ENCODE results near the gene ZGPAT. TPM values are rescaled to one million over a fixed set of nuclear protein-coding genes. Genes with fewer than 3 reads are reported as not detected.
"Not testable (repeated sequence)": the region's sequence is repeated elsewhere in the genome, so short reads cannot be mapped to it uniquely, and the experiment has no call there.

Gene ZGPAT
- polyA plus RNA-seq, 1 donor from 2014 or later = 60.8 TPM

- H3K9ac ChIP-seq (ENCODE audit: low read length) = no peak overlapping the region
- H3K4me2 ChIP-seq (ENCODE audit: low read length) = no peak overlapping the region
- H3K9me3 ChIP-seq (ENCODE audit: low read length) = no peaks in the 10 kb centered on the region
- H3K79me2 ChIP-seq (replicated peaks; ENCODE audit: insufficient read depth, low read length) = peaks cover 32% of the 10 kb centered on the region
- H3K27ac ChIP-seq (ENCODE audit: low read length) = no peak overlapping the region
- H4K20me1 ChIP-seq (ENCODE audit: insufficient read depth) = no peaks in the 10 kb centered on the region
- H3K9me2 ChIP-seq (ENCODE audit: insufficient read depth, low read length) = no peaks in the 10 kb centered on the region
- TF ChIP-seq EP300 (conservative IDR thresholded peaks at IDR 0.05; ENCODE audit: poor library complexity, severe bottlenecking) (no peak), SMC3 (conservative IDR thresholded peaks at IDR 0.05; ENCODE audit: poor library complexity) (no peak), RAD21 (conservative IDR thresholded peaks at IDR 0.05) (no peak), TAF1 (IDR thresholded peaks at IDR 0.05; ENCODE audit: low read depth) (no peak), MXI1 (conservative IDR thresholded peaks at IDR 0.05; ENCODE audit: poor library complexity, severe bottlenecking) (no peak), EZH2 (IDR thresholded peaks at IDR 0.05; ENCODE audit: borderline replicate concordance, insufficient read depth, low read length, poor library complexity, severe bottlenecking) (no peak), POLR2AphosphoS5 (IDR thresholded peaks at IDR 0.05) (no peak), CTCF (IDR thresholded peaks at IDR 0.05; ENCODE audit: poor library complexity, severe bottlenecking) (no peak)
- TF ChIP-seq, protein P1, sequence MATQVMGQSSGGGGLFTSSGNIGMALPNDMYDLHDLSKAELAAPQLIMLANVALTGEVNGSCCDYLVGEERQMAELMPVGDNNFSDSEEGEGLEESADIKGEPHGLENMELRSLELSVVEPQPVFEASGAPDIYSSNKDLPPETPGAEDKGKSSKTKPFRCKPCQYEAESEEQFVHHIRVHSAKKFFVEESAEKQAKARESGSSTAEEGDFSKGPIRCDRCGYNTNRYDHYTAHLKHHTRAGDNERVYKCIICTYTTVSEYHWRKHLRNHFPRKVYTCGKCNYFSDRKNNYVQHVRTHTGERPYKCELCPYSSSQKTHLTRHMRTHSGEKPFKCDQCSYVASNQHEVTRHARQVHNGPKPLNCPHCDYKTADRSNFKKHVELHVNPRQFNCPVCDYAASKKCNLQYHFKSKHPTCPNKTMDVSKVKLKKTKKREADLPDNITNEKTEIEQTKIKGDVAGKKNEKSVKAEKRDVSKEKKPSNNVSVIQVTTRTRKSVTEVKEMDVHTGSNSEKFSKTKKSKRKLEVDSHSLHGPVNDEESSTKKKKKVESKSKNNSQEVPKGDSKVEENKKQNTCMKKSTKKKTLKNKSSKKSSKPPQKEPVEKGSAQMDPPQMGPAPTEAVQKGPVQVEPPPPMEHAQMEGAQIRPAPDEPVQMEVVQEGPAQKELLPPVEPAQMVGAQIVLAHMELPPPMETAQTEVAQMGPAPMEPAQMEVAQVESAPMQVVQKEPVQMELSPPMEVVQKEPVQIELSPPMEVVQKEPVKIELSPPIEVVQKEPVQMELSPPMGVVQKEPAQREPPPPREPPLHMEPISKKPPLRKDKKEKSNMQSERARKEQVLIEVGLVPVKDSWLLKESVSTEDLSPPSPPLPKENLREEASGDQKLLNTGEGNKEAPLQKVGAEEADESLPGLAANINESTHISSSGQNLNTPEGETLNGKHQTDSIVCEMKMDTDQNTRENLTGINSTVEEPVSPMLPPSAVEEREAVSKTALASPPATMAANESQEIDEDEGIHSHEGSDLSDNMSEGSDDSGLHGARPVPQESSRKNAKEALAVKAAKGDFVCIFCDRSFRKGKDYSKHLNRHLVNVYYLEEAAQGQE (IDR thresholded peaks at IDR 0.05; ENCODE audit: borderline replicate concordance) = no peak
- H2AFZ ChIP-seq (ENCODE audit: low read depth, low read length) = no peak overlapping the region
- no peaks in the 10 kb centered on the region for H3F3A ChIP-seq (ENCODE audit: insufficient read depth, low read length, poor library complexity, severe bottlenecking)
- H3K4me3 ChIP-seq (ENCODE audit: low read length) = no peak overlapping the region
- no peaks in the 10 kb centered on the region for H3K27me3 ChIP-seq (ENCODE audit: insufficient read depth, low read depth, low read length)
- peaks cover 6% of the 10 kb centered on the region for H3K36me3 ChIP-seq (ENCODE audit: insufficient read depth, low read length)
Measured at GRCh38 chr20:63714858-63715257, 7.0 kb downstream of the ZGPAT start.

DNA sequence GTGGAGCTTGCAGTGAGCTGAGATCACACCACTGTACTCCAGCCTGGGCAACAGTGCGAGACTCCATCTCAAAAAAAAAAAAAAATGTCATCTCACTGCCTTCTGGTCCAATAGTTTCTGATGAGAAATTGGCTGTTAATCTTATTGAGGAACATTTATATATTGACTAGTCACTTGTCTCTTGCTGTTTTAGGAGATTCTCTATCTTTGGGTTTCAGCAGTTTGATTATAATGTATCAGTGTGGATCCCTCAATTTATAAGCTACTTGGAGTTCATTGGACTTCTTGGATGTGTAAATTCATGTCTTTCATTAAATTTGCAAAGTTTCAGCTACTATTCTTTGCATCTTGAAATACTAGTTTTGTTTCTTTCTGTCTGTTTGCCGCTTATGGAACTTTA is 11.2 kb downstream of the ZGPAT start:
- H2AFZ ChIP-seq (ENCODE audit: low read depth, low read length) = no peak overlapping the region
- peaks cover 20% of the 10 kb centered on the region for H3K79me2 ChIP-seq (replicated peaks; ENCODE audit: insufficient read depth, low read length)
- H3K4me3 ChIP-seq (ENCODE audit: low read length) = no peak overlapping the region
- H3K9me3 ChIP-seq (ENCODE audit: low read length) = no peaks in the 10 kb centered on the region
- H3K27ac ChIP-seq (ENCODE audit: low read length) = no peak overlapping the region
- H3F3A ChIP-seq (ENCODE audit: insufficient read depth, low read length, poor library complexity, severe bottlenecking) = no peaks in the 10 kb centered on the region
- H3K9me2 ChIP-seq (ENCODE audit: insufficient read depth, low read length) = no peaks in the 10 kb centered on the region
- no peaks in the 10 kb centered on the region for H4K20me1 ChIP-seq (ENCODE audit: insufficient read depth)
- no peak overlapping the region for H3K9ac ChIP-seq (ENCODE audit: low read length)
- H3K4me2 ChIP-seq (ENCODE audit: low read length) = no peak overlapping the region
- no peaks in the 10 kb centered on the region for H3K27me3 ChIP-seq (ENCODE audit: insufficient read depth, low read depth, low read length)
- TF ChIP-seq POLR2AphosphoS5 (IDR thresholded peaks at IDR 0.05) (no peak), EZH2 (IDR thresholded peaks at IDR 0.05; ENCODE audit: borderline replicate concordance, insufficient read depth, low read length, poor library complexity, severe bottlenecking) (no peak), SMC3 (conservative IDR thresholded peaks at IDR 0.05; ENCODE audit: poor library complexity) (no peak), RAD21 (conservative IDR thresholded peaks at IDR 0.05) (no peak), MXI1 (conservative IDR thresholded peaks at IDR 0.05; ENCODE audit: poor library complexity, severe bottlenecking) (no peak), TAF1 (IDR thresholded peaks at IDR 0.05; ENCODE audit: low read depth) (no peak)
- TF ChIP-seq, protein P1 (IDR thresholded peaks at IDR 0.05; ENCODE audit: borderline replicate concordance) = no peak
- no peaks in the 10 kb centered on the region for H3K36me3 ChIP-seq (ENCODE audit: insufficient read depth, low read length)

DNA sequence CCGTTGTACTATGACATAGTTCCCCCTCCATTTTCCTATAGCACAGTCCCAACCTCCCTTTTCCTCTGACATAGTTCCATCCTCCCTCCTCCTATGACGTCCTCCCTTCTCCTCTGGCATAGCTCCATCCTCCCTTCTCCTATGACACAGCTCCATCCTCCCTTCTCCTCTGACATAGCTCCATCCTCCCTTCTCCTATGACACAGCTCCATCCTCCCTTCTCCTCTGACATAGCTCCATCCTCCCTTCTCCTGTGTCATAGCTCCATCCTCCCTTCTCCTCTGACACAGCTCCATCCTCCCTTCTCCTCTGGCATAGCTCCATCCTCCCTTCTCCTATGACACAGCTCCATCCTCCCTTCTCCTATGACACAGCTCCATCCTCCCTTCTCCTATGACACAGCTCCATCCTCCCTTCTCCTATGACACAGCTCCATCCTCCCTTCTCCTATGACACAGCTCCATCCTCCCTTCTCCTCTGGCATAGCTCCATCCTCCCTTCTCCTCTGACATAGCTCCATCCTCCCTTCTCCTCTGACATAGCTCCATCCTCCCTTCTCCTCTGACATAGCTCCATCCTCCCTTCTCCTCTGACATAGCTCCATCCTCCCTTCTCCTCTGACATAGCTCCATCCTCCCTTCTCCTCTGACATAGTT is 15.3 kb downstream of the ZGPAT start:
- H3K9me3 ChIP-seq (ENCODE audit: low read length); H2AFZ ChIP-seq (ENCODE audit: low read depth, low read length); H3K9me2 ChIP-seq (ENCODE audit: insufficient read depth, low read length); H3K27ac ChIP-seq (ENCODE audit: low read length); H3K4me3 ChIP-seq (ENCODE audit: low read length); H3K9ac ChIP-seq (ENCODE audit: low read length); H3K36me3 ChIP-seq (ENCODE audit: insufficient read depth, low read length); H3F3A ChIP-seq (ENCODE audit: insufficient read depth, low read length, poor library complexity, severe bottlenecking); H3K4me2 ChIP-seq (ENCODE audit: low read length); H4K20me1 ChIP-seq (ENCODE audit: insufficient read depth); H3K27me3 ChIP-seq (ENCODE audit: insufficient read depth, low read depth, low read length): not testable (repeated sequence)
- peaks cover 12% of the 10 kb centered on the region for H3K79me2 ChIP-seq (replicated peaks; ENCODE audit: insufficient read depth, low read length)
